ENCODE measurements around the gene MME.
"Not testable (repeated sequence)": the region's sequence is repeated elsewhere in the genome, so short reads cannot be mapped to it uniquely, and the experiment has no call there.

MME gene

GRCh38 chr3:155193868-155194267 lies 113.7 kb downstream of the MME start:
- no peak for DNase-seq (ENCODE audit: low spot score)

DNA sequence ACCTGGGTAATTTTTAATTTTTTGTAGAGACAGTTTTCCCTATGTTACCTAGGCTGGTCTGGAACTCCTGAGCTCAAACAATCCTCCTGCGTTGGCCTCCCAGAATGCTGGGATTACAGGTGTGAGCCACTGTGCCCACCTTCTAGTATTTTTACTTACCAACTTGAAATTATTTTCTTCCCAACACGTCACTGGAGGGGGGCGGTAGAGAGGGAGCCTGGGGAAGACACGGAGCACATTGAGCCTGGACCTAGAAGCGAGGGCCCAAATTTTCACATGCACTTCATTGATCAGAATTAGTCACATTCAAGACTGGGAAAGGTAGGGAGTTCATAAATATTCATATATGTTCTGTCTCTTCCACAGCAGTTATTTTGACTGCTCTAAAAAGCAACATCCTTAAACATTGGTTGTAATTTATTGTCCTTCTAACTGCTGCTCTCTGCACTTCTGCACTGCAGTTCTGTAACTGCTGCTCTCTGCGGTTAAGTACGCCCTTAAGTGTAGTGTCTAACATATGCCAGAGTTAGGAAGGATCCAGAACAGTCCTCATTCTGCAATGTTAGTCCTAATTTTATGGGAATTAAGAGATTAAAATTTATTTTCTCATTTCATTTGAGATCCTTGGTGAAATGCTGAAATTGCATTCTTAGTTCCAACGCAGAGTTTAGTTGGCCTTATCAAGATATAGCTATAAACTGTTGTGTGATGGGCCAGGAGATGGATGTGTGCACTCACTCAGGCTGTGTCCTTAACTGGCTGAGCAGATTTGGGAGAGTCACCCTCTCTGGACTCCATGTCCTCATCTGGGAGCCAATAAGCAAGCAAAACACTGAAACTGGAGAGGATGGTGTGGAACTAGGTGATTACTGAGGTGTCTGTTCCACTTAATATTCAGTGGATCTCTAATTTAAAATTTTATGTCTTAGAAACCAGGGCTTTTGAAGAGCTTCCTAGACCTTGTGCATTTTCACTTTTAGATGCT lies 115.1 kb downstream of the MME start:
- DNase-seq (ENCODE audit: low spot score), result no peak

GRCh38 chr3:155196131-155197021 lies 116.3 kb downstream of the MME start:
- no peak for DNase-seq (ENCODE audit: low spot score)

- DNase-seq (ENCODE audit: low spot score), result no peak
Measured at GRCh38 chr3:155197786-155198185, 117.7 kb downstream of the MME start.

GRCh38 chr3:155202626-155203025 lies 122.5 kb downstream of the MME start:
- no peak for DNase-seq (ENCODE audit: low spot score)

- DNase-seq (ENCODE audit: low spot score), result no peak
Measured at GRCh38 chr3:155204851-155205250, 124.7 kb downstream of the MME start.

GRCh38 chr3:155208183-155208800 lies 128.2 kb downstream of the MME start:
- no peak for DNase-seq (ENCODE audit: low spot score)

DNA sequence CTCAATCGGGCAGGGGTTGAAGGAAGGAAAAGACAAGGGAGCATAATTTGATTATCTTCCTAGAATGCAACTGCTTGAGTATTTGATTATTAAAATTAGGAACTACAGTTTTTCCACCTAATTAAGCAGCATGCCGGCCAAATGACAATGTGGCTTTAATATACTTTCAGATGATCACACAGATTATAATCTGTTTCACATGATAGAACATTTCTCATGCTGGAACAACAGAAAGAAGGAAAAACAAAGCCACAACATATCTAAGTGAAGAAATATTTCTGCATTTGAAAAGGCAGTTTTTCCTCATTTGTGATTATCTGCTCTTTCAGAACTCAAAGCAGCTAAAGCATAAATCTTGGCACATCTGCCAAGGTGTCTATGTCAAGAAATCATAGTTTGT lies 130.6 kb downstream of the MME start:
- DNase-seq (ENCODE audit: low spot score), result no peak

DNA sequence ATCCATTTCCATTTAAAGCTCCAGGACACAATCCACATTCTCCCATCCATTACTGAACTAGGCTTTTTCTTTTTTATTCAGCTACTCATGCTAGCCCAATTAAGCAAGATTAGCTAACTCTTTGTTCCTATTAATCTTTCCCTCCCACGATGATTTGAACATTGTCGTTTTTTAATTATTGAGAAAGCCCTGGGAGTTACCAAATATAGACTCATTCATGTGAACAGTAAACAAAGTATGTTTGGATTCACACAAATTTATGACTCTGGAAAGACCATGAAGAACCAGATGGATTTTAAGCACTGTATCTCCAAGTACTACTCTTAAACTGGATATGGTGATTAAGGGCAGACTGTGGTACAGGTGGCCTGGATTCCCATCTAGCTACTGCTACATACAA lies 131.1 kb downstream of the MME start:
- DNase-seq (ENCODE audit: low spot score), result no peak

GRCh38 chr3:155211940-155212339 lies 131.8 kb downstream of the MME start:
- DNase-seq (ENCODE audit: low spot score), result no peak

- DNase-seq (ENCODE audit: low spot score), result not testable (repeated sequence)
Measured at GRCh38 chr3:155216007-155216406, 135.9 kb downstream of the MME start.

DNA sequence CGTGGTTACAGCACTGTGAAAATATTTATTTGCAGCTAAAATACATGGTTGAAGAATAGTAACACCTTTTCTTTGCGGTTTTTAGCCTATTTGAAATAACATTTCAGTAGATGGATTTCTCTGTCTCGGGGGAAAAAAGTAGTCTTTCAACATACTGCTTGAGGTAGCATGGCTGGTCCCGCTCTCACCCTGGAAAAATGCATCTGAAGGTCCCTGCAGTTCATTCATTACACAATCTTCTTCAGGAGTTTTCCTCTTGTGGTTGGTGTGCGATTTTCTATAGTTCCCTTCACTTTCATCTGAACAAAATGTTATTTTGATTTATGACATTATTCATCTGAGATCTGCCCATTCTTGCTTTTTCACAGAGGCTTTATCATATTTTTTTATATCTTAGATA lies 137.5 kb downstream of the MME start:
- DNase-seq (ENCODE audit: low spot score), result no peak

GRCh38 chr3:155218462-155218861 lies 138.3 kb downstream of the MME start:
- no peak for DNase-seq (ENCODE audit: low spot score)

DNA sequence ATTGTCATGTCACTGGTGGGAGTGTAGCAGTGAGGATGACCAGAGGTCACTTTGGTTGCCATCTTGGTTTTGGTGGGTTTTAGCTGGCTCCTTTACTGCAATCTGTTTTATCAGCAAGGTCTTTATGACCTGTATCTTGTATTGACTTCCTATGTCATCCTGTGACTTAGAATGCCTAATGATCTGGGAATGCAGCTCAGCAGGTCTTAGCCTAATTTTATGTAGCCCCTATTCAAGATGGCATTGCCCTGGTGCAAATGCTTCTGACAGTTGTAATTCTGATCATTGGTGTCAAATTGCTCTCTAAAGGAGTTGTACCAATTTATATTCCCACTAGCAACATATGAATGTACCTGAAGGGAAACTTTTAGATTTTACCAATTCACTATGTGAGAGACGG lies 139.0 kb downstream of the MME start:
- DNase-seq (ENCODE audit: low spot score), result no peak

DNA sequence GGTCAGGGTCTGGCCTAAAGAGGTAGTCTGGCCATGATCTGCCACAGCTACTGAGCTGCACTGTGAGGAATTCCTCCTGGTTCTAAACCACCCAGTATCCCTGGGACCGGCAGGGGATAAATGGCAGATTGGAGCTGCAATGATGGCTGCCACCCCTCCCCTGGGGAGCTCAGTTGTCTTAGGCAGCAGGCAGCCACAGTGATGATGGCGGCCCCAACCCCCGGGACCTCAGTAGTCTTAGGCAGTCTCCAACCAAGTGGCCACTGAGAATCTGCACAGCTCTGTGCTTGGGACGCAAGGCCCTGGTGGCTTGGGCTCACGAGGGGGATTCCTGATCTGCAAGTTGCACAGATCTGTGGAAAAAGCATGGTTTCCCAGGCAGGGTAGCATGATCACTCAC lies 145.3 kb downstream of the MME start:
- DNase-seq (ENCODE audit: low spot score), result no peak

DNA sequence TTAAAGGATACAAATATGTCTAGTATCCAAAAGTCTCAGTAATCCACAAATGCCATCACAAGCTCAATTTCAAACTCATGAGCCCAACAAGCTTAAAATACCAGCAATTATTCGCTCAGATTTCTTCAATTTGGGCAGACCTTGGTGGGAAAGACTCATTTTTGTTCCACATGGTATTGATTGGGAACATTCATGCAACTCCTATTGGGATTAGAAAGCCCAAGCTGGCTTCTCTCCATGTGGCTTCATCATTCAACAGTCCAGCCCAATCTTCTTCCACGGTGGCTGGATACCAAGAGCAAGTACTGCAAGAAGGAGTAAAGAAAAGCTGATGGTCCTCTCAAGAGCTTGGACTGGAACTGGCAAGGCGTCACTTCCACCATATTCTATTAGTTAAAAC lies 147.0 kb downstream of the MME start:
- DNase-seq (ENCODE audit: low spot score), result no peak

DNA sequence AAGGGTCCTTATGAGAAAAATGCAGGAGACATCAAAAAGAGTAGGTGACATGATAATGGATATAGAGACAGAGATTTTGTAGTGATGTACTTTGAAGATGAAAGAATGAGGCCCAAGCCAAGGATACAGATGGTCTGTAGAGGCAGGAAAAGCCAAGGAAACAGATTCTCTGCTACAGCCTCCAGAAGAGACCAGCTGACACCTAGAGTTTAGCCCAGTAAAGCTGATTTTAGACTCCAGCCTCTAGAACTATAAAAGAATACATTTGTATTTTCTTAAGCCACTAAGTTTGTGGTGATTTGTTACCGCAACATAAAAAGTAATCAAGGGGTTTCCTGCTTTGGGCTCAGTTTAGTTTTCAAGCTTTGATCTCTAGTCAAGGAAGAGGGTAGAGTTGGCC lies 148.6 kb downstream of the MME start:
- no peak for DNase-seq (ENCODE audit: low spot score)

- no peak for DNase-seq (ENCODE audit: low spot score)
Measured at GRCh38 chr3:155229086-155229485, 149.0 kb downstream of the MME start.

GRCh38 chr3:155230382-155230781 lies 150.3 kb downstream of the MME start:
- DNase-seq (ENCODE audit: low spot score), result no peak

- DNase-seq (ENCODE audit: low spot score), result no peak
Measured at GRCh38 chr3:155231792-155232191, 151.7 kb downstream of the MME start.

- DNase-seq (ENCODE audit: low spot score), result peak; percentile 39
Measured at GRCh38 chr3:155232605-155233004, 152.5 kb downstream of the MME start.

DNA sequence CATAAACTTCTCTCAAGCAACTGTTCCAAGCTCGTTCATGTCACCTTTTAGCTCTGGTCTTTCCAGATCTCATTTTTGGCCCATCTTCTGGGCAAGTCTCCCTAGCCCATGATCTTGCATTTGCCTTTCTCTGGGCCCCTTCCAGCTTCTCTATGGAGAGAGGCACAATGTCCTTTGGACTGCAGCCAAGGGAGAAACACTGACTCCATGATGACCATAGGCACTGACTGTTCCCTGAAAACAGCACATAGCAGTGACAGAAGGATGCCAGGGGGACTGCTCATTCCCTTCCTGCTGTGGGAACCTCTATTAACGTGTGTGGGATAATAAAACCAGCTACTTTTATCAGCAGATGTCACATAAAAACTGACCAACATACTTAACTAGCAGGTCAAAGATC lies 153.1 kb downstream of the MME start:
- DNase-seq (ENCODE audit: low spot score), result peak; percentile 46

All from RKO (cell line).